MM.1S (cell line): ENCODE results near the gene CIAO2B.

ENCODE experiments used
- CTCF ChIP-seq: fragments of 300-600 bp; sonication (generic); IDR thresholded peaks from 2 replicates; pipeline ENCODE4 v1.5.1; 2016; ENCODE audit warnings: antibody characterized with exemption, low read length, mixed read lengths
- EZH2 ChIP-seq: fragments of 300-600 bp; sonication (generic); optimal IDR thresholded peaks from 2 replicates; pipeline ENCODE3; 2017; ENCODE audit warnings: low read depth, mild to moderate bottlenecking, antibody characterized with exemption, low read length, mixed read lengths
- EZH2phosphoT487 ChIP-seq: fragments of 300-600 bp; sonication (generic); IDR thresholded peaks from 2 replicates; pipeline ENCODE4 v1.6.1; 2018; ENCODE audit warnings: antibody characterized with exemption, low read length

- no peak for TF ChIP-seq CTCF
- TF ChIP-seq EZH2phosphoT487, result no peak
- TF ChIP-seq EZH2, result no peak
Observed at GRCh38 chr16:66952430-66953110, 18.4 kb upstream of the CIAO2B start.
